ENCODE data around the gene SLC27A6. TPM values are rescaled to one million over a fixed set of nuclear protein-coding genes. Genes with fewer than 3 reads are reported as not detected.
"Not testable (repeated sequence)": the region's sequence is repeated elsewhere in the genome, so short reads cannot be mapped to it uniquely, and the experiment has no call there.

SLC27A6 gene
- total RNA-seq, 4 donors from 2014 or later, result 22.5 to 77.1 (median 48.9) TPM

DNA sequence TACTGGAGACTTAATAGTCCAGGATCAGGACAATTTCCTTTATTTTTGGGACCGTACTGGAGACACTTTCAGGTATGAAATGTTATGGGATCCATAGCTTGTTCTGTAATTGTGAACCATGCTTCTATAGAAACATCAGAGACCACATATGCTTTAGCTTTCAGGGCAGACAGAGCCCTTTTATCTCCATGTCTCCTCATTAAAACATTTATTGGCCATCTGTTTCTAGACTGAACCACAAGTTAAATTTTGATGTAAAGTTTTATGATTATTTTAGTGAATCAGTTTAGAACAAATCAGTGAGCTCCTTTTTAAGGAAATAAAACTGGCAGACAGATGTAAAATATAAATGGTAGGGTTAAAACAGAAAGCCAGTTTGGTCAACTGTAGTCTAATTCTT is 62.0 kb downstream of the SLC27A6 start:
- Histone ChIP-seq H3K27ac (replicated peaks in 1 of 4) (no peak overlapping the region), H3K4me3 (no peak overlapping the region), H3K4me1 (peaks cover 0 to 25% (median 13%) of the 10 kb centered on the region in 4 donors), H3K36me3 (peaks cover 0 to 3% (median 2%) of the 10 kb centered on the region in 4 donors), H3K27me3 (no peaks in the 10 kb centered on the region), H3K9me3 (no peaks in the 10 kb centered on the region)
- WGBS, result 74% methylated on average over 1 of the region's 1 CpG
- no peak for DNase-seq (ENCODE audit: extremely low spot score)
- TF ChIP-seq POLR2AphosphoS5 (IDR thresholded peaks at IDR 0.05) (no peak), EP300 (IDR thresholded peaks at IDR 0.05) (no peak), POLR2A (IDR thresholded peaks at IDR 0.05; ENCODE audit: low read depth) (no peak)
- TF ChIP-seq, protein P1, sequence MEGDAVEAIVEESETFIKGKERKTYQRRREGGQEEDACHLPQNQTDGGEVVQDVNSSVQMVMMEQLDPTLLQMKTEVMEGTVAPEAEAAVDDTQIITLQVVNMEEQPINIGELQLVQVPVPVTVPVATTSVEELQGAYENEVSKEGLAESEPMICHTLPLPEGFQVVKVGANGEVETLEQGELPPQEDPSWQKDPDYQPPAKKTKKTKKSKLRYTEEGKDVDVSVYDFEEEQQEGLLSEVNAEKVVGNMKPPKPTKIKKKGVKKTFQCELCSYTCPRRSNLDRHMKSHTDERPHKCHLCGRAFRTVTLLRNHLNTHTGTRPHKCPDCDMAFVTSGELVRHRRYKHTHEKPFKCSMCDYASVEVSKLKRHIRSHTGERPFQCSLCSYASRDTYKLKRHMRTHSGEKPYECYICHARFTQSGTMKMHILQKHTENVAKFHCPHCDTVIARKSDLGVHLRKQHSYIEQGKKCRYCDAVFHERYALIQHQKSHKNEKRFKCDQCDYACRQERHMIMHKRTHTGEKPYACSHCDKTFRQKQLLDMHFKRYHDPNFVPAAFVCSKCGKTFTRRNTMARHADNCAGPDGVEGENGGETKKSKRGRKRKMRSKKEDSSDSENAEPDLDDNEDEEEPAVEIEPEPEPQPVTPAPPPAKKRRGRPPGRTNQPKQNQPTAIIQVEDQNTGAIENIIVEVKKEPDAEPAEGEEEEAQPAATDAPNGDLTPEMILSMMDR (IDR thresholded peaks at IDR 0.05), result no peak
- intact Hi-C loops (cut with DNase I), result no loop called here

DNA sequence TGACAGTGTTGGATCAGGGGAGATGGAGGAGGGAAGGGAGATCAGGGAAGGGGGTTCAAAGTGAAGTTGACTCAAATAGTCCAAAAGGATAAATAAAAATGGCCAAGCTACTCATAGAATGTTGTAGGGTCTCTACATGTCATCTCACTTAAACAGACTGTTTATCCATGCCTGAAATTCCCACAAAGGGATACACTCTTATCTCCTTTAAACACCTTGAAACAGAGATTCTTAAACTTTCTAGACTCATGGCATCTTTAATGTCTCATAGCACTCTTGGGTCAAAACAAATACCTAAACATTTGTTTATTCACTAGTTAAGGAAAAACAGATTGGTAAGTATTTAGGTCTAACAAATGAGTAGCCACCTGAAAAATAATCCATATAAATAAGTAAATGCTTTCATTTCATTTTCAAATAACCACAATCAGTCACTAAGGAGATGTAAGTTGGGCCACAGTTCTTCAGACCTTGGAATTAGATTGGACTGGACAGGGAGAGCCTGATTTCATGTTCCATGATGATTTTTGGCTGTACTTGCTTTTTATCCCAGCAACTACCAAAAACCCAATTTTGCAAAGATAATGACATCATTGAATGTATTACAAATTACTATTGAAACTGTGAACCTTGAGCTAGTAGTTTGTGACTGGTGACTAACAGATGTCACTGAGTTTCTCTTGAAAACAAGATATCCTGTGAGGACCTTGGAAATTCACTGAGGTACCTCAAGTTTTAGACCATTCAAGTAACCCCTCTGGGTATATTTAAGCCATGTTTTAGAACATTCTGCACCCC is 66.8 kb downstream of the SLC27A6 start:
- H3K27me3 ChIP-seq, result no peaks in the 10 kb centered on the region
- no peak for DNase-seq (ENCODE audit: extremely low spot score)
- peaks cover 0 to 10% (median under 1%) of the 10 kb centered on the region in 4 donors for H3K4me1 ChIP-seq
- H3K9me3 ChIP-seq, result no peaks in the 10 kb centered on the region
- no peak for TF ChIP-seq POLR2A (IDR thresholded peaks at IDR 0.05; ENCODE audit: low read depth)
- TF ChIP-seq, protein P1 (IDR thresholded peaks at IDR 0.05), result no peak
- no peak for TF ChIP-seq EP300 (IDR thresholded peaks at IDR 0.05)
- TF ChIP-seq POLR2AphosphoS5 (IDR thresholded peaks at IDR 0.05), result no peak
- intact Hi-C loops (cut with DNase I), result no loop called here
- peaks cover 0 to 3% (median 2%) of the 10 kb centered on the region in 4 donors for H3K36me3 ChIP-seq
- no peak overlapping the region for H3K4me3 ChIP-seq
- H3K27ac ChIP-seq (replicated peaks in 1 of 4), result no peak overlapping the region

DNA sequence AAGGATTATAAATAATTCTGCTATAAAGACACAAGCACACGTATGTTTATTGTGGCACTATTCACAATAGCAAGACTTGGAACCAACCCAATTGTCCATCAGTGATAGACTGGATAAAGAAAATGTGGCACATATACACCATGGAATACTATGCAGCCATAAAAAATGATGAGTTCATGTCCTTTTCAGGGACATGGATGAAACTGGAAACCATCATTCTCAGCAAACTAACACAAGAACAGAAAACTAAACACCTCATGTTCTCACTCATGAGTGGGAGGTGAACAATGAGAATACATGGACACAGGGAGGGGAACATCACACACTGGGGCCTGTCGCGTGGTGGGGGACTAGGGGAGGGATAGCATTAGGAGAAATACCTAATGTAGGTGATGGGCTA is 71.0 kb downstream of the SLC27A6 start:
- WGBS, result 91% methylated on average over 3 of the region's 3 CpGs

DNA sequence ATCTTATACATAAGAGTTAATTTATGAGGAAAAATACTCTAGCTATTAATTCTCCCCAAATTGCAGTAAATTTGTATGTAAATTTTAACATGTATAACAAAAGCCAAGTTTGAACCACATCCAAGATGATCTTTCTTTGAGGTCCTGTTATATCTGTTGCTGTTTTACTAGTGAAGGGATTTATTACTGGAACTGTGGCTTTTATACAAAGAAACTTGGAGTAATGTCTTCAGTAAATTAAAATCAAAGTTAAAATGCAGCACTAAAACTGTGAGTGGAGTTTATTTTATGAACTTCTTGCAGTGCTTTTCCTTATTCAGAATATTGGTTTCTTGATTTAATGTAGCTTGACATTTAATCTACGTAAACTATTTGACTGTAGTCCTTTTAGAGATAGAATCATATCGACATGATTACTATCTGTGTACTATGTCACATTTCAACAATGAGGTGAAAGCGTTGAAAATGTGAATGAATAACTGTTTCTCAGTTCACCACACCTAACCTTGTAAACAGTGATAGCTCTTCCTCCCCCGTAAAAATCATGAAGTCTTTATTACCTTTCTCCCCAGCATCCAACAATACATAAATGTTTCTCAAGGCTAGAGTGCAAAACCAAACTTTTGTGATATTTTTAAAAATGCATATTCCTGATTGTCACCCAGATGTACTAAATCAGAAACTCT is 76.1 kb downstream of the SLC27A6 start:
- no peak for TF ChIP-seq POLR2AphosphoS5 (IDR thresholded peaks at IDR 0.05)
- Histone ChIP-seq H3K4me3 (no peak overlapping the region), H3K36me3 (no peaks in the 10 kb centered on the region), H3K27me3 (no peaks in the 10 kb centered on the region), H3K27ac (replicated peaks in 1 of 4) (no peak overlapping the region), H3K9me3 (peaks cover 0 to 20% (median 11%) of the 10 kb centered on the region in 4 donors), H3K4me1 (no peaks in the 10 kb centered on the region)
- DNase-seq (ENCODE audit: extremely low spot score), result no peak
- intact Hi-C loops (cut with DNase I), result no loop called here
- 51% methylated on average over 4 of the region's 4 CpGs for WGBS

More for the DNA sequence above, 71.0 kb downstream of the SLC27A6 start:
- H3K4me3 ChIP-seq; intact Hi-C loops (cut with DNase I); H3K36me3 ChIP-seq; H3K27me3 ChIP-seq; H3K4me1 ChIP-seq; H3K27ac ChIP-seq (replicated peaks in 1 of 4); H3K9me3 ChIP-seq; DNase-seq (ENCODE audit: extremely low spot score): not testable (repeated sequence)

DNA sequence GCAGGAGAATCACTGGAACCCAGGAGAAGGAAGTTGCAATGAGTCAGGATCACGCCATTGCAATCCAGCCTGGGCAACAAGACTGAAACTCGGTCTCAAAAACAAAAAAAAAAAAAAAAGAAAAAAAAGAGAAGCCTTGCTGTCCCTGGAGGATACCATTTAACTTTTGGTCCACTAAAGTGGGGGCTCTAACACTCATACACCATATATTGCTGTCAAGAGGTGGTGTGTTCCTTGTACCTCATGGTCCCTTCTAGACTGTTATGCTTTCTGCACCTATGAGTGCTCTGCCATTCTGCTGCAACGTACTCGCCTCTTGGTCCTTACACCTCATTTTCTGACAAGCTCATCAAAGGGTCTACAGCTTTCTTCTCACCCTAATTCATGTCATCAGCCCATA is 77.0 kb downstream of the SLC27A6 start:
- H3K27ac ChIP-seq (replicated peaks in 1 of 4), result no peak overlapping the region
- intact Hi-C loops (cut with DNase I), result no loop called here
- H3K36me3 ChIP-seq, result no peaks in the 10 kb centered on the region
- no peak for DNase-seq (ENCODE audit: extremely low spot score)
- 92% methylated on average over 4 of the region's 4 CpGs for WGBS
- no peaks in the 10 kb centered on the region for H3K27me3 ChIP-seq
- TF ChIP-seq POLR2AphosphoS5 (IDR thresholded peaks at IDR 0.05) (no peak), POLR2A (IDR thresholded peaks at IDR 0.05; ENCODE audit: low read depth) (no peak), EP300 (IDR thresholded peaks at IDR 0.05) (no peak)
- TF ChIP-seq, protein P1 (IDR thresholded peaks at IDR 0.05), result no peak
- H3K4me3 ChIP-seq, result no peak overlapping the region
- H3K9me3 ChIP-seq, result peaks cover 0 to 20% (median 11%) of the 10 kb centered on the region in 4 donors
- no peaks in the 10 kb centered on the region for H3K4me1 ChIP-seq
